Lower leg skin (tissue), 4 donors: ENCODE results near the gene RALGAPA2. TPM values are rescaled to one million over a fixed set of nuclear protein-coding genes. Genes with fewer than 3 reads are reported as not detected.

Source experiments
- DNase-seq, 2 donors: peaks; one replicate each; pipeline ENCODE4 v3.0.0-alpha.2; 2019; ENCODE audit warnings: low spot score in 2 of 2
- H3K4me3 ChIP-seq: fragments of 200-600 bp; sonication (generic); 2 replicates; pipeline ENCODE4 v1.5.1; 2017; ENCODE audit warnings: mild to moderate bottlenecking, low read depth; ENCODE audit not compliant: poor library complexity, severe bottlenecking
- CTCF ChIP-seq, 3 donors: fragments of 450-650 bp; IDR thresholded peaks; one replicate each; pipeline ENCODE4 v1.5.1; 2016; ENCODE audit warnings: antibody characterized with exemption in 3 of 3, mild to moderate bottlenecking in 3 of 3, moderate library complexity in 2 of 3
- POLR2A ChIP-seq, 2 donors: fragments of 450-650 bp; IDR thresholded peaks; one replicate each; pipeline ENCODE4 v1.6.1; 2016 to 2017; ENCODE audit warnings: antibody characterized with exemption in 2 of 2, mild to moderate bottlenecking in 1 of 2, moderate library complexity in 1 of 2
- WGBS, 2 donors: methylation state at CpG; one replicate each; pipeline ENCODE4 v1.1.5; 2018; 5-methylcytosine and 5-hydroxymethylcytosine counted together
- intact Hi-C: fragments of 100-400 bp; cut with DNase I; formaldehyde crosslinking; loops from one replicate; pipeline ENCODE4 v1.15.0; 2023; ENCODE audit warnings: low total_unique reads
- total RNA-seq, 4 donors: library from RNA; depleted of rRNA; stranded (reverse); fragments of >200 nt; gene quantifications; one replicate each; pipeline ENCODE4 v1.1.0, GENCODE V29; 2016

Gene RALGAPA2
- 10 to 100 TPM; 56.1 to 78.8 (median 60.8) TPM for total RNA-seq

DNA sequence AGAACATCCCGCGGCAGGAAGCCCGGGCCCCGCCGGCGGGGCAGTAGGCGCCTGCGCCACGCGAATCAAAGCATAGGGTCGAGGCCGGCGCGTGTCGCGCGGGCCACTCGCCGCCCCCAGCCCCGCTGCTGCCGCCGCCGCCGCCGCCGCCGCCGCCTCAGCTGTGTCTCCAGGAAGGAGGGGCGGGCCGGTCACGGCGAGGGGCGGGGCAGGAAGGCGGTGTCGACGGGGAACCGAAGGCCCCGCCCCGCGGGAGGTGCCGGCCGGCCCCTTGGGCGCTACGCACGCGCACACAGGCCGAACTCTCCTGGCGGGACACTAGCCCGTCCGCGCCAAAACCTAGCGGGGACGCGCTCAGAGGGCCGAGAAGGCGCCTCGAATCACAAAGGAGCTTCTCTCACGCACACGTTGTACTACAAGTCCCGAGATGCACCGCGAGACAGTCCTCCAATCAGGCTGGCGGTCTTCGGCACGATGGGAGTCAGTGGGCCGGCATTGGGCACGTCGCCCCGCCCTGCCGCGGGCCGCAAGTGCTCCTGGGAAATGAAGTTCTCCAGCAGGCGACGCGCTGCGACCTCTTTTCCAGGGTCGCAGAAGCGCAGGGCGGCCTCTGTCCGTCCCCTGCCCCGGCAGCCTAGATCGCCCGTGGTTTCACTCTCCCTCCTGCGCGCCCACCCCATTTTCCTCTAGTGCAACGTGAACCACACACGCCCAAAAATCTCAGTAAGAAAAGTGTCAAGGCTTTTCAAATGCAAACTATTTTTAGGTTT, at the start of gene RALGAPA2:
Gene RALGAPA2 (minus strand): TSS at position 171 of the 770 bp plus-strand sequence. CDS start 164 bp downstream, at position 7.
- H3K4me3 ChIP-seq: peak within 1 kb of the TSS; percentile 84
- intact Hi-C loops: no loop called here
- 0% methylated on average over 19 to 26 of the region's 87 CpGs for WGBS, 2 donors
- TF ChIP-seq POLR2A (IDR thresholded peaks at IDR 0.05) (peak in 1 of 2 donors; percentile 7), CTCF (IDR thresholded peaks at IDR 0.05) (peak in 1 of 3 donors; percentile 46)
- DNase-seq: peak; percentile 97 to 99

- 58 to 63% methylated on average over 1 of the region's 1 CpG for WGBS, 2 donors
- DNase-seq: no peak
- intact Hi-C loops: no loop called here
- no peak overlapping the region for H3K4me3 ChIP-seq
- TF ChIP-seq POLR2A (IDR thresholded peaks at IDR 0.05) (no peak), CTCF (IDR thresholded peaks at IDR 0.05) (no peak)
Observed at GRCh38 chr20:20761301-20761700, 48.9 kb upstream of the RALGAPA2 start.

- no peak for DNase-seq
- no peak overlapping the region for H3K4me3 ChIP-seq
- 49 to 58% methylated on average over 6 of the region's 6 CpGs for WGBS, 2 donors
- TF ChIP-seq CTCF (IDR thresholded peaks at IDR 0.05) (no peak), POLR2A (IDR thresholded peaks at IDR 0.05) (no peak)
- intact Hi-C loops: no loop called here
Observed at GRCh38 chr20:20759132-20759531, 46.7 kb upstream of the RALGAPA2 start.

DNA sequence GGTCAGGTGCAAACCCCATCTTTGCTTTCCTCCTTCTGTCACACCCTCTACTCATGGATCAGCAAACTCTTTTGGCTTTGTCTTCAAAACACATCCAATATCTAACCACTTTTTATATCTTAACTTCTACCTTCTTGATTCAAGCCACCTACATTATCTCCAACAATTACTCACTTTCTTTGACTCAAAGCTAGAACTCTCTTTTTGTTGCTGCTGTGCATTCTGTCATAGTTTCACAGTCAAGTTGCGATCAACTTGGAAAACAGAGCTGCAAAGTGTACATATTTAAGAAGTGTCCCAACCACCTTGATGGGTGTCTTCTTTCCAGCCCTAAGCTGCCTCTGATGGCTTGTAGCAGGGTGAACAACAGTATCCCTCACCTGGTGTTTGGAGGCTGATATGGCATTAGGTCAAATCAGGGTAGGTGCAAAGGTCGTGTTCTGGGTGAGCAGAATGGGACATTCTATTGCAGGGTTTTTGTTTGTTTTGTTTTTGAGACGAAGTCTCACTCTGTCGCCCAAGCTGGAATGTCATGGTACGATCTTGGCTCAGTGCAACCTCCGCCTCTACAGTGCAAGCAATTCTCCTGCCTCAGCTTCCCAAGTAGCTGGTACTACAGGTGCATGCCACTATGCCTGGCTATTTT, 43.4 kb upstream of the RALGAPA2 start:
- TF ChIP-seq POLR2A (IDR thresholded peaks at IDR 0.05): no peak
- TF ChIP-seq CTCF (IDR thresholded peaks at IDR 0.05): no peak
- no peak overlapping the region for H3K4me3 ChIP-seq
- intact Hi-C loops: no loop called here
- DNase-seq: no peak
- WGBS, 2 donors: 94 to 95% methylated on average over 6 of the region's 6 CpGs

GRCh38 chr20:20755231-20755630, 42.8 kb upstream of the RALGAPA2 start:
- TF ChIP-seq CTCF (IDR thresholded peaks at IDR 0.05) (no peak), POLR2A (IDR thresholded peaks at IDR 0.05) (no peak)
- intact Hi-C loops: no loop called here
- no peak for DNase-seq
- H3K4me3 ChIP-seq: no peak overlapping the region
- WGBS, 2 donors: 86 to 91% methylated on average over 4 of the region's 4 CpGs
